OCI-LY1 (cell line): ENCODE results near the gene LTBP3.

ENCODE experiments used
- H2AFZ ChIP-seq: fragments of 200-600 bp; sonication (generic), shearing (Covaris generic); 2 replicates; pipeline ENCODE4 v1.6.0; 2014; ENCODE audit warnings: antibody characterized with exemption, mild to moderate bottlenecking, low read length
- H3F3A ChIP-seq: fragments of 200-600 bp; sonication (generic), shearing (Covaris generic); 2 replicates; pipeline ENCODE4 v1.6.0; 2014; ENCODE audit warnings: mild to moderate bottlenecking, antibody characterized with exemption, low read length, moderate library complexity; ENCODE audit not compliant: insufficient read depth
- H3K27ac ChIP-seq: fragments of 200-600 bp; sonication (generic); 2 replicates; pipeline ENCODE4 v1.5.1; 2014; ENCODE audit warnings: low read length, mixed run types, mild to moderate bottlenecking, low read depth; ENCODE audit not compliant: poor library complexity, severe bottlenecking
- H3K27me3 ChIP-seq: fragments of 200-600 bp; sonication (generic); 2 replicates; pipeline ENCODE4 v1.6.0; 2014; ENCODE audit warnings: antibody characterized with exemption, mild to moderate bottlenecking, low read length, moderate library complexity; ENCODE audit not compliant: insufficient read depth
- H3K36me3 ChIP-seq: fragments of 200-600 bp; sonication (generic); 2 replicates; pipeline ENCODE4 v1.6.1; 2014; ENCODE audit warnings: mild to moderate bottlenecking, antibody characterized with exemption, low read length, moderate library complexity, mixed read lengths; ENCODE audit not compliant: insufficient read depth
- H3K4me1 ChIP-seq: fragments of 200-600 bp; sonication (generic); 2 replicates; pipeline ENCODE4 v1.5.1; 2014; ENCODE audit warnings: mild to moderate bottlenecking, low read length, moderate library complexity; ENCODE audit not compliant: insufficient read depth, severe bottlenecking
- H3K4me2 ChIP-seq: fragments of 200-600 bp; sonication (generic), shearing (Covaris generic); 2 replicates; pipeline ENCODE4 v1.6.1; 2014; ENCODE audit warnings: low read length
- H3K4me3 ChIP-seq: fragments of 200-600 bp; sonication (generic); 2 replicates; pipeline ENCODE4 v1.5.1; 2014; ENCODE audit warnings: low read length, low read depth, mild to moderate bottlenecking, mixed read lengths; ENCODE audit not compliant: poor library complexity, severe bottlenecking
- H3K79me2 ChIP-seq: fragments of 200-600 bp; shearing (Covaris generic); 2 replicates; pipeline ENCODE4 v1.6.1; 2016; ENCODE audit warnings: mixed run types, low read length, mixed read lengths; ENCODE audit not compliant: insufficient read depth
- H3K9ac ChIP-seq: fragments of 200-600 bp; sonication (generic), shearing (Covaris generic); 2 replicates; pipeline ENCODE4 v1.6.1; 2014; ENCODE audit warnings: mild to moderate bottlenecking, low read length, mixed read lengths
- H3K9me2 ChIP-seq: fragments of 200-600 bp; sonication (generic), shearing (Covaris generic); 2 replicates; pipeline ENCODE4 v1.6.1; 2014; ENCODE audit warnings: low read depth, mild to moderate bottlenecking, low read length, mixed read lengths
- H3K9me3 ChIP-seq: fragments of 200-600 bp; shearing (Covaris generic); 2 replicates; pipeline ENCODE4 v1.6.1; 2014; ENCODE audit warnings: low read length, mixed read lengths
- H4K20me1 ChIP-seq: fragments of 200-600 bp; sonication (generic), shearing (Covaris generic); 2 replicates; pipeline ENCODE4 v1.6.0; 2016; ENCODE audit warnings: mild to moderate bottlenecking, low read length; ENCODE audit not compliant: insufficient read depth
- CTCF ChIP-seq: fragments of 200-600 bp; sonication (generic), shearing (Covaris generic); IDR thresholded peaks from 2 replicates; pipeline ENCODE4 v1.5.1; 2017; ENCODE audit warnings: mild to moderate bottlenecking, antibody characterized with exemption, low read length, moderate library complexity, mixed read lengths
- EZH2 ChIP-seq: fragments of 200-600 bp; sonication (generic), shearing (Covaris generic); IDR thresholded peaks from 2 replicates; pipeline ENCODE4 v1.8.0; 2017; ENCODE audit warnings: borderline replicate concordance, mixed run types, mild to moderate bottlenecking, antibody characterized with exemption, low read length, moderate library complexity, mixed read lengths

LTBP3 gene

GRCh38 chr11:65596520-65596919, 38.4 kb upstream of the LTBP3 start:
- Histone ChIP-seq H3K27me3 (no peaks in the 10 kb centered on the region), H3K4me3 (no peak overlapping the region), H3K36me3 (peaks cover 17% of the 10 kb centered on the region), H3K4me1 (no peaks in the 10 kb centered on the region), H3K9me3 (no peaks in the 10 kb centered on the region), H3K27ac (no peak overlapping the region), H3K9me2 (no peaks in the 10 kb centered on the region), H3K4me2 (no peak overlapping the region), H3K9ac (no peak overlapping the region), H2AFZ (no peak overlapping the region), H4K20me1 (no peaks in the 10 kb centered on the region), H3K79me2 (no peaks in the 10 kb centered on the region), H3F3A (no peaks in the 10 kb centered on the region)
- TF ChIP-seq CTCF (no peak), EZH2 (no peak)

- Histone ChIP-seq H4K20me1 (no peaks in the 10 kb centered on the region), H3K9me3 (no peaks in the 10 kb centered on the region), H3K4me3 (no peak within 1 kb of the TSS), H3K4me2 (no peak within 1 kb of the TSS), H3K79me2 (no peaks in the 10 kb centered on the region), H3K9me2 (no peaks in the 10 kb centered on the region), H3K36me3 (peaks cover 17% of the 10 kb centered on the region), H3K4me1 (peaks cover under 1% of the 10 kb centered on the region), H3K27me3 (no peaks in the 10 kb centered on the region), H3K27ac (no peak within 1 kb of the TSS), H3K9ac (no peak within 1 kb of the TSS), H2AFZ (no peak within 1 kb of the TSS), H3F3A (no peaks in the 10 kb centered on the region)
- no peak for TF ChIP-seq EZH2
- TF ChIP-seq CTCF, result no peak
These were observed 37.6 kb upstream of the LTBP3 start, which contains the start of gene KCNK7 for GRCh38 chr11:65595543-65596281. Gene KCNK7 (minus strand): TSS chr11:65595800. CDS start chr11:65595772, 28 bp downstream.

GRCh38 chr11:65595131-65595530, 37.0 kb upstream of the LTBP3 start:
- Histone ChIP-seq H3K9me3 (no peaks in the 10 kb centered on the region), H3K79me2 (no peaks in the 10 kb centered on the region), H3K9me2 (no peaks in the 10 kb centered on the region), H3K36me3 (peaks cover 17% of the 10 kb centered on the region), H3K27me3 (no peaks in the 10 kb centered on the region), H3K9ac (no peak overlapping the region), H4K20me1 (no peaks in the 10 kb centered on the region), H2AFZ (no peak overlapping the region), H3K27ac (no peak overlapping the region), H3K4me1 (peaks cover 6% of the 10 kb centered on the region), H3F3A (no peaks in the 10 kb centered on the region), H3K4me2 (no peak overlapping the region), H3K4me3 (no peak overlapping the region)
- no peak for TF ChIP-seq CTCF
- no peak for TF ChIP-seq EZH2
